Vagina (tissue), 2 donors: ENCODE measurements around the gene GNAT2.

ENCODE experiments used
- CTCF ChIP-seq, 3 experiments: fragments of 450-650 bp in 2 of 3; fragments of 200-600 bp in 1 of 3; sonication (generic) in 1 of 3; IDR thresholded peaks; one replicate each; pipeline ENCODE4 v1.5.1; 2017 to 2019; ENCODE audit warnings: antibody characterized with exemption in 3 of 3, mild to moderate bottlenecking in 2 of 3, moderate library complexity in 2 of 3
- POLR2AphosphoS5 ChIP-seq, 2 donors: sonication (generic); formaldehyde crosslinking; IDR thresholded peaks; one replicate each; pipeline ENCODE4 v1.9.0; 2017; ENCODE audit warnings: antibody characterized with exemption in 2 of 2, mild to moderate bottlenecking in 2 of 2, low read depth in 1 of 2; ENCODE audit not compliant: insufficient read depth in 1 of 2

DNA sequence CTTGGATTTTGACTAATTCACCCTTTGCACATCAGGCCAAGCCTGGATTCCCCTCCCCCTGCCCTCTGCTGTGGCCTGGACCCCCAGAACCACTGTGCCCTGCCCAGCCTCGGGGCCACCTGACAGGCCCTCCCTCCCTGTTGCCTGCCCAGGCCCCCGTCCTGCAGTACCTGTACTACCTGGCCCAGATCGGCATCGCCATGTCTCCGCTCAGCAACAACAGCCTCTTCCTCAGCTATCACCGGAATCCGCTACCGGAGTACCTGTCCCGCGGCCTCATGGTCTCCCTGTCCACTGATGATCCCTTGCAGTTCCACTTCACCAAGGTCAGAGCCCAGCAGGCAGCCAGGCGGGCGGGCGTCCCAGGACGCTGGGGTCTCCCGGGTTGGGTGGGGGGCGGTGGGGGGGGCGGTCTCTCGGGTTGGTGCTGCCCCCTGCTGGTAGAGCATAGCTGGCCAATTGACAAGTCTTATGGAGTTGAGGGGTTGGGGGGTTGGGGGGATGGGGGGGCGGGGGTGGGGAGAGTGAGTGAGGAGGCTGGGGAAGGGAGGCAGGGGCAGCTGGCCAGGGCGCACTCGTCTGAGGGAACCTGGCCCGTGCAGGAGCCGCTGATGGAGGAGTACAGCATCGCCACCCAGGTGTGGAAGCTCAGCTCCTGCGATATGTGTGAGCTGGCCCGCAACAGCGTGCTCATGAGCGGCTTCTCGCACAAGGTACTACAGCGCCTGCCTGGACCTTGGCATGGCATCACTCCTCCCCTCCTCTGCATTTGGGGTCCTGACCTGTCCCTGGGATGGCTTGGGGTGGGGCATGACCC, 10.9 kb upstream of the GNAT2 start:
- TF ChIP-seq CTCF (IDR thresholded peaks at IDR 0.05) (peak in 1 of 3 experiments; percentile 26), POLR2AphosphoS5 (IDR thresholded peaks at IDR 0.05; ENCODE audit: insufficient read depth in 1 of 2, low read depth in 1 of 2) (no peak)
